WI38 (cell line): ENCODE results near the gene FGF9.

Experiments used
- H3K4me3 ChIP-seq: 2 replicates; pipeline ENCODE4 v1.5.1; 2011; ENCODE audit warnings: low read depth, mild to moderate bottlenecking, control low read depth, low read length
- CTCF ChIP-seq: IDR thresholded peaks from 2 replicates; pipeline ENCODE4 v1.5.1; 2012; ENCODE audit warnings: low read depth, mild to moderate bottlenecking, control low read depth, low read length

Gene FGF9

GRCh38 chr13:21668732-21669275 is 2.1 kb upstream of the FGF9 start:
- no peak for TF ChIP-seq CTCF
- H3K4me3 ChIP-seq: peak overlapping the region; percentile 71

- peak overlapping the region; percentile 71 for H3K4me3 ChIP-seq
- TF ChIP-seq CTCF: no peak; the same call in 1 of the 2 replicates
These were observed 629 bp upstream of the FGF9 start for GRCh38 chr13:21670006-21670882.

- no peak for TF ChIP-seq CTCF
- peak overlapping the region; percentile 71 for H3K4me3 ChIP-seq
These were observed 880 bp downstream of the FGF9 start for GRCh38 chr13:21671620-21672286.

- TF ChIP-seq CTCF: no peak
- H3K4me3 ChIP-seq: peak overlapping the region; percentile 71
These were observed 1.4 kb downstream of the FGF9 start for GRCh38 chr13:21672287-21672680.

- no peak for TF ChIP-seq CTCF
- peak overlapping the region; percentile 71 for H3K4me3 ChIP-seq
These were observed 2.1 kb downstream of the FGF9 start for GRCh38 chr13:21672796-21673538.

GRCh38 chr13:21673539-21673788 is 2.6 kb downstream of the FGF9 start:
- H3K4me3 ChIP-seq: peak overlapping the region; percentile 71

More at GRCh38 chr13:21673539-21673788, 2.6 kb downstream of the FGF9 start:
- TF ChIP-seq CTCF: no peak
